ENCODE data around the gene TOMM5.

Gene TOMM5

DNA sequence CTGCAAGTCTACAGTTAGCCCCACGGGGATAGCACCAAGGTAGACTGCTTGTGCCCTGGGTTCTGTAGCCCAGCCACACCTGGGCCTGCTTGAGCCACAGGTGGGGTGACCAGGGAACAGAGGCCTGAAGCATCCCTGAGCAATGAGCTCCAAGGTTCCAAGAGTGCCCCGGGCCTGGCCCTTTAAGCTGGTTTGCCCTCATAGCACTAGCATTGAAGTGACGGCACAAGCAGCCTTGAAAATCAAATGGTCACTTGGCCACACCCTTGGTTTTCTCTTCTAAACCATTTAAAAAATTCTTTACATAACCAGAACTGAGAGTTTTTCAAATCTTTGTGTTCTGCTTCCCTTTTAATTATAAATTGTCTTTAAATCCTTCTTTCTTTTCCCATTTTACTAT is 40.9 kb downstream of the TOMM5 start:
- no peak for DNase-seq
- in situ Hi-C loops (cut with HindIII; ENCODE audit: low pct_ligation_motif_present, low sequenced_read_pairs) = no loop called here
- no peaks in the 10 kb centered on the region for H3K27me3 ChIP-seq (replicated peaks)
- TF ChIP-seq, protein P1, sequence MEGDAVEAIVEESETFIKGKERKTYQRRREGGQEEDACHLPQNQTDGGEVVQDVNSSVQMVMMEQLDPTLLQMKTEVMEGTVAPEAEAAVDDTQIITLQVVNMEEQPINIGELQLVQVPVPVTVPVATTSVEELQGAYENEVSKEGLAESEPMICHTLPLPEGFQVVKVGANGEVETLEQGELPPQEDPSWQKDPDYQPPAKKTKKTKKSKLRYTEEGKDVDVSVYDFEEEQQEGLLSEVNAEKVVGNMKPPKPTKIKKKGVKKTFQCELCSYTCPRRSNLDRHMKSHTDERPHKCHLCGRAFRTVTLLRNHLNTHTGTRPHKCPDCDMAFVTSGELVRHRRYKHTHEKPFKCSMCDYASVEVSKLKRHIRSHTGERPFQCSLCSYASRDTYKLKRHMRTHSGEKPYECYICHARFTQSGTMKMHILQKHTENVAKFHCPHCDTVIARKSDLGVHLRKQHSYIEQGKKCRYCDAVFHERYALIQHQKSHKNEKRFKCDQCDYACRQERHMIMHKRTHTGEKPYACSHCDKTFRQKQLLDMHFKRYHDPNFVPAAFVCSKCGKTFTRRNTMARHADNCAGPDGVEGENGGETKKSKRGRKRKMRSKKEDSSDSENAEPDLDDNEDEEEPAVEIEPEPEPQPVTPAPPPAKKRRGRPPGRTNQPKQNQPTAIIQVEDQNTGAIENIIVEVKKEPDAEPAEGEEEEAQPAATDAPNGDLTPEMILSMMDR (IDR thresholded peaks at IDR 0.05; ENCODE audit: low read depth, low read length, missing control alignments) = no peak
- H3K36me3 ChIP-seq (replicated peaks) = no peaks in the 10 kb centered on the region
- H3K4me3 ChIP-seq (ENCODE audit: low read depth, low read length) = no peak overlapping the region
- no peak overlapping the region for H3K27ac ChIP-seq

DNA sequence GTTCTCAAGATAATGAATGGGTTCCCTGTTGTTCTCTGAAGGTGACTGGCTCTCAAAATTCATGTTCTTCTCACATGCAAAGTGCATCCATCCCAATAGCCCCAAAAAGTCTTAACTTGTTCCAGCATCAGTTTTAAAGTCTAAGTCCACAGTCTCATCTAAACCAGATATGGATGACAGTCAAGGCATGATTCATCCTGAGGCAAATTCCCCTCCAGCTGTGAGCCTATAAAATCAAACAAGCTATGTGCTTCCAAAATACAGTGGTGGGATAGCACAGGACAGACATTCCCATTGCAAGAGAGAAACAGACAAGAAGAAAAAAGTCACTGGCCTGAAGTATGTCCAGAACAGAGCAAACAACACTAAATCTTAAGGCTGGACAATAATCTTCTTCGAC is 41.6 kb downstream of the TOMM5 start:
- H3K27me3 ChIP-seq (replicated peaks) = no peaks in the 10 kb centered on the region
- H3K36me3 ChIP-seq (replicated peaks) = no peaks in the 10 kb centered on the region
- no peak overlapping the region for H3K4me3 ChIP-seq (ENCODE audit: low read depth, low read length)
- in situ Hi-C loops (cut with HindIII; ENCODE audit: low pct_ligation_motif_present, low sequenced_read_pairs) = no loop called here
- DNase-seq = peak; percentile 53
- TF ChIP-seq, protein P1 (IDR thresholded peaks at IDR 0.05; ENCODE audit: low read depth, low read length, missing control alignments) = no peak
- no peak overlapping the region for H3K27ac ChIP-seq

DNA sequence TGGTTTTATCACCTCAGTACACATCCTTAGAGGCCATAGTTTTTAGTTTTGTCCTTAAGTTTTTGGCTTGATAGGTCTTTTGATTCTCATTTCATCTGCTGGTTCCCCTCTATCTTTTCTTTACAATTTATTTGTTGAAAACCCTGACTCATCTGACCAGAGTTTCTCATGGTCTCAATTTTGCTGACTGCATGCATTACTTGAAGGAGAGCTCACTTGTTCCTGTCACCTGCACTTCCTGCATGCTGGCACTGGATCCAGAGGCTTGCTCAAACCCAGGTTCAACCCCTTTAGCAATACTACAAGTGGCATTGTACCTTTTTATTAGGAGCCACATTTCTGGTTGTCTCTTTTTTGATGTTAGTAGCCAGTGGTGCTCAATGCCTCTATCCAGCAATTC is 42.9 kb downstream of the TOMM5 start:
- in situ Hi-C loops (cut with HindIII; ENCODE audit: low pct_ligation_motif_present, low sequenced_read_pairs) = no loop called here
- Histone ChIP-seq H3K27ac (no peak overlapping the region), H3K27me3 (replicated peaks) (no peaks in the 10 kb centered on the region), H3K4me3 (ENCODE audit: low read depth, low read length) (no peak overlapping the region), H3K36me3 (replicated peaks) (no peaks in the 10 kb centered on the region)
- no peak for DNase-seq
- TF ChIP-seq, protein P1 (IDR thresholded peaks at IDR 0.05; ENCODE audit: low read depth, low read length, missing control alignments) = no peak

DNA sequence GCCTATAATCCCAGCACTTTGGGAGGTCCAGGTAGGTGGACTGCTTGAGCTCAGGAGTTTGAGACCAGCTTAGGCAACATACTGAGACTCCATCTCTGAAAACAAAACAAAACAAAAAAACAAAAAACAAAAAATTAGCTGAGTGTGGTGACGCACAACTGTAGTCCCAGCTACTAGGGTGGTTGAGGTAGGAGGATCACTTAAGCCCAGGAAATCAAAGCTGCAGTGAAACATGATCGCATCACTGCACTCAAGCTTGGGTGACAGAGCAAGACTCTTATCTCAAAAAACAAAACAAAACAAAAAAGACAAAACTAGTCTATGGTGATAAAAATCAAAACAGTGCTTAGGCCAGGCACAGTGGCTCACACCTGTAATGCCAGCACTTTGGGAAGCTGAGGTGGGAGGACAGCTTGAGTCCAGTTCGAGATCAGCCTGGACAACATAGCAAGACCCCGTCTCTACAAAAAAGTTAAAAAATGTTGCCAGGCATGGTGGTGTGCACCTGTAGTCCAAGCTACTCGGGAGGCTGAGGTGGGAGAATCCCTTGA is 45.0 kb downstream of the TOMM5 start:
- Histone ChIP-seq H3K36me3 (replicated peaks) (no peaks in the 10 kb centered on the region), H3K27me3 (replicated peaks) (no peaks in the 10 kb centered on the region), H3K27ac (no peak overlapping the region), H3K4me3 (ENCODE audit: low read depth, low read length) (no peak overlapping the region)
- TF ChIP-seq, protein P1 (IDR thresholded peaks at IDR 0.05; ENCODE audit: low read depth, low read length, missing control alignments) = no peak
- no peak for DNase-seq
- in situ Hi-C loops (cut with HindIII; ENCODE audit: low pct_ligation_motif_present, low sequenced_read_pairs) = no loop called here

DNA sequence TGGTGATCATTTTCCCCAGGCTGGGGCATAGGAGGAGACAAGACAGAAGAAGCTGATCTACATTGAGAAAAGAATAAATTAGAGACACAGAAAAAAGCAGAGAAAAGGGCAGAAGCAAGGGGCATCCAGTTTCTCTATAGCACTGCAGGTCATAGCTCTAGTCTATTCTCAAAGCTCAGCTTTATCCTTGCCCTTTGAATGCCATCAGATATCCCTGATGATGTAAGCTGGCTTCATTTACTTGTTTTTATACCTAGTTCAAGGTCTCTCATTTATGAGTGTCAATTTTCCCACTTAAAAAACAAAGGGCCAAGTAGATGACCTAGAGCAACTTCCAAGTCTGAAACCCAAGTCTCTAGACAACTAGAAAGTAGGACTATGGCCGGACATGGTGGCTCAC is 48.9 kb downstream of the TOMM5 start:
- TF ChIP-seq, protein P1 (IDR thresholded peaks at IDR 0.05; ENCODE audit: low read depth, low read length, missing control alignments) = no peak
- Histone ChIP-seq H3K27me3 (replicated peaks) (no peaks in the 10 kb centered on the region), H3K36me3 (replicated peaks) (peaks cover 10% of the 10 kb centered on the region), H3K4me3 (ENCODE audit: low read depth, low read length) (no peak overlapping the region), H3K27ac (no peak overlapping the region)
- in situ Hi-C loops (cut with HindIII; ENCODE audit: low pct_ligation_motif_present, low sequenced_read_pairs) = no loop called here
- DNase-seq = no peak

DNA sequence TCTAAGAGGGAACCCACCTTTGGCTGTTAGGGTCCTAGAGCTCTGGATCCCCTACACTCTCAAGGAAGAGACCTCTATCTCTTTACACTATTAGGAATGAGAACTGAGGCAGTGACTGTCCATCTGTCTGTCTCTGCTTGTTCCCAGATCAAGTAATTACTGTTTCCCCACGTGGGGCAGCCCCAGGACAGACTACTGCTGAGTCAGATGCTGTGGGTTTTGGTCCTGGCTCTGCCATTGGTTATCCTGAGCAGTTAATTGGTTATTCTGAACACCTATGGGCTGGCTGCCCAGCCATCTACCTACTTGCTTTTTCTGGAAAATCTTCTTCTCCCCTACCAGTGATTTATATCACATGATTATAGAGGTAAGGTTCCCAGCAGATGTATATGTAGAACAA is 49.5 kb downstream of the TOMM5 start:
- no peak overlapping the region for H3K27ac ChIP-seq
- in situ Hi-C loops (cut with HindIII; ENCODE audit: low pct_ligation_motif_present, low sequenced_read_pairs) = no loop called here

More for the DNA sequence above, 49.5 kb downstream of the TOMM5 start:
- no peak overlapping the region for H3K4me3 ChIP-seq (ENCODE audit: low read depth, low read length)
- TF ChIP-seq, protein P1 (IDR thresholded peaks at IDR 0.05; ENCODE audit: low read depth, low read length, missing control alignments) = no peak
- H3K27me3 ChIP-seq (replicated peaks) = no peaks in the 10 kb centered on the region
- peaks cover 12% of the 10 kb centered on the region for H3K36me3 ChIP-seq (replicated peaks)
- no peak for DNase-seq

Data from brain microvascular endothelial cell (primary cell).